Subcutaneous abdominal adipose tissue (tissue), 5 donors: ENCODE measurements around the gene NOC2L.

Experiments
- H3K27ac ChIP-seq: one replicate; pipeline ENCODE4 v1.7.0; 2013; ENCODE audit warnings: low read depth, mild to moderate bottlenecking, inconsistent platforms, low read length, moderate library complexity
- H3K27me3 ChIP-seq, 5 donors: one replicate each; pipeline ENCODE4 v1.7.0; 2013; ENCODE audit warnings: low read length in 5 of 5, inconsistent platforms in 1 of 5; ENCODE audit not compliant: control insufficient read depth in 5 of 5, insufficient read depth in 4 of 5
- H3K36me3 ChIP-seq, 5 donors: one replicate each; pipeline ENCODE4 v1.7.0; 2013; ENCODE audit warnings: low read length in 5 of 5; ENCODE audit not compliant: control insufficient read depth in 5 of 5, insufficient read depth in 5 of 5
- H3K4me1 ChIP-seq, 5 donors: one replicate each; pipeline ENCODE4 v1.7.0; 2013; ENCODE audit warnings: low read length in 5 of 5, mild to moderate bottlenecking in 3 of 5, moderate library complexity in 1 of 5; ENCODE audit not compliant: control insufficient read depth in 5 of 5, insufficient read depth in 5 of 5
- H3K4me3 ChIP-seq, 5 donors: one replicate each; pipeline ENCODE4 v1.7.0; 2013; ENCODE audit warnings: low read length in 5 of 5, low read depth in 1 of 5
- H3K9ac ChIP-seq, 5 donors: one replicate each; pipeline ENCODE4 v1.7.0; 2013; ENCODE audit warnings: low read length in 5 of 5, mild to moderate bottlenecking in 4 of 5, moderate library complexity in 3 of 5
- H3K9me3 ChIP-seq, 5 donors: one replicate each; pipeline ENCODE4 v1.7.0; 2013; ENCODE audit warnings: low read length in 5 of 5; ENCODE audit not compliant: control insufficient read depth in 5 of 5
- donor health status: healthy.
- donor health status: healthy.
- donor health status: healthy.
- donor health status: healthy.
- donor health status: healthy.

NOC2L gene

DNA sequence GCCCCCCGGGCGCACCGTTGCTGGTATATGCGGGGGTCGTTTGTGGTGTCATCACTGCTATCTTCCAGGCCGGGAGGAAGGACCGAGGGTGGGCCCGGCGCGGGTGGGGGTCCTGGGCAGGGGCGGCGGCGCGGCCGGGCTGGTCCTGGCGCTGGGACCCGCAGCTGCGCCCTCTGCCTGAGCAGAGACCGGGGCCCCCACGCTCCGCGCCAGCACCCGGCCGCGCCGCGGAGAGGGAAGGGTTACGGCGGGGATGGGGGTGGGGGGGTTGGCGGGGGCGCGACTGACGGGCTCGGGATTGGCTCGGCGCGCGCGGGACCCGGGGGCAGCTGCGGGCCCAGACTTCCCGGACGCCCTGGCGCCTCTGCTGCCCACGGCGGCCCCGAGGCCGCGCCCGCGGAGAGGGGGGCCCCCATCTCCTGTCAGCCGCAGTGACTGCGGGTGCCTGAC lies 49.2 kb downstream of the NOC2L start:
- no peak overlapping the region for H3K27ac ChIP-seq
- H3K27me3 ChIP-seq, result peaks cover 39 to 59% (median 49%) of the 10 kb centered on the region in 5 donors
- peaks cover 0 to 20% (median 8%) of the 10 kb centered on the region in 5 donors for H3K4me1 ChIP-seq
- no peak overlapping the region for H3K4me3 ChIP-seq
- no peaks in the 10 kb centered on the region for H3K36me3 ChIP-seq
- no peak overlapping the region for H3K9ac ChIP-seq
- no peaks in the 10 kb centered on the region for H3K9me3 ChIP-seq

DNA sequence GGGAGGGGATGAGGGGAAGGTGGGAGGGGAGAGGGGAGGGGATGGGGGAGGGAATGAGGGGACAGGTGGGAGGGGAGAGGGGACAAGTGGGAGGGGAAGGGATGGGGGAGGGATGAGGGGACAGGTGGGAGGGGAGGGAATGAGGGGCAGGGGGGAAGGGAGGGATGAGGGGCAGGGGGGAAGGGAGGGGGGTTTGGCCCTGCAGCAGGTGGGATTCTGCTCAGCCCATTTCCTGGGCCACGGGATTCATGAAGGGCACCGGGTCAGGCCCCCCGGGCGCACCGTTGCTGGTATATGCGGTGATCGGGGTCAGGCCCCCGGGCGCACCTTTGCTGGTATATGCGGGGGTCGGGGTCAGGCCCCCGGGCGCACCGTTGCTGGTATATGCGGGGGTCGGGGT lies 50.4 kb downstream of the NOC2L start:
- Histone ChIP-seq H3K4me1 (peaks cover 0 to 20% (median 11%) of the 10 kb centered on the region in 5 donors), H3K4me3 (no peak overlapping the region), H3K27me3 (peaks cover 30 to 51% (median 46%) of the 10 kb centered on the region in 5 donors), H3K27ac (no peak overlapping the region), H3K36me3 (no peaks in the 10 kb centered on the region), H3K9ac (no peak overlapping the region), H3K9me3 (no peaks in the 10 kb centered on the region)

DNA sequence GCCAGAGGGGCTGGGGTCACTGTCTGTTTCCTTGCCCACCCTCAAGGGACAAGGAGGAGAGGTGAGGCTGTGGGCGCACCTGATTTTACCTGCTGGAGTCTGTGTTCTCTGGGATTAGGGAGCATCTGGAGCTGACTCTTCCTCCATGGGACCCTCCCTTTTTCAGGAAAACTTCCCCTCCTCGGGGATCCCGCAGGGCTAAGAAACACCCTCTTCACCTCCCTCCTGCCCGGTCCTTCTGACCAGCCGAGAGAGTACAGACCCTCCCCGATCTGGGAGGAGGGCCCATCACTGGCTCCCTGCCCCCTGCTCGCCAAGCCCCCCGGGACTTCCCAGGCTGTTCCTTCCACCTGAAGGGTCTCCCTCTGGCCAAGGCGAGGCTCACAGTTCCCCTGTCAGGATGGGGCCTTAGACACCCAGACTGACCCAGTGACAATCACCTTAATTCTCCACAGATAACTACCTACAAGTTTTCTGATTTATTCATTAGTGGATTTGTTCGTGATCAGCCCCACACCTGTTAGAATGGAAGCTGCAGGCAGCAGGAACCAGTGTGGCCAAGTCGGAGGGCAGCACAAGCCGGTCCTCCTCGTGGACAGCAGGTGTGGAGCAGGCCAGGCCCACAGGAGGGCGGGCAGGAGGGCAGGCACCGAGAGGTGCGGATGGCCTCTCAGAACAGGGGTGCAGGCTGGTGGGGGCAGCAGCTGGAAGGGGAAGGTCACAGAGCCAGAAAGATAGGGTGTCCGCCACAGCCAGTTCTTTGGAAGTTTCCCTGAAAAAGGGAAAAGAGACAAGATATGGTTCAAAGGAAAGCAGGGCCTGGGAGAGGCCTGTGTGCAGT lies 51.2 kb downstream of the NOC2L start:
- no peaks in the 10 kb centered on the region for H3K9me3 ChIP-seq
- H3K4me3 ChIP-seq, result no peak overlapping the region
- H3K4me1 ChIP-seq, result peaks cover 0 to 20% (median 11%) of the 10 kb centered on the region in 5 donors
- H3K9ac ChIP-seq, result no peak overlapping the region
- no peaks in the 10 kb centered on the region for H3K36me3 ChIP-seq
- H3K27ac ChIP-seq, result no peak overlapping the region
- H3K27me3 ChIP-seq, result peaks cover 24 to 43% (median 40%) of the 10 kb centered on the region in 5 donors

DNA sequence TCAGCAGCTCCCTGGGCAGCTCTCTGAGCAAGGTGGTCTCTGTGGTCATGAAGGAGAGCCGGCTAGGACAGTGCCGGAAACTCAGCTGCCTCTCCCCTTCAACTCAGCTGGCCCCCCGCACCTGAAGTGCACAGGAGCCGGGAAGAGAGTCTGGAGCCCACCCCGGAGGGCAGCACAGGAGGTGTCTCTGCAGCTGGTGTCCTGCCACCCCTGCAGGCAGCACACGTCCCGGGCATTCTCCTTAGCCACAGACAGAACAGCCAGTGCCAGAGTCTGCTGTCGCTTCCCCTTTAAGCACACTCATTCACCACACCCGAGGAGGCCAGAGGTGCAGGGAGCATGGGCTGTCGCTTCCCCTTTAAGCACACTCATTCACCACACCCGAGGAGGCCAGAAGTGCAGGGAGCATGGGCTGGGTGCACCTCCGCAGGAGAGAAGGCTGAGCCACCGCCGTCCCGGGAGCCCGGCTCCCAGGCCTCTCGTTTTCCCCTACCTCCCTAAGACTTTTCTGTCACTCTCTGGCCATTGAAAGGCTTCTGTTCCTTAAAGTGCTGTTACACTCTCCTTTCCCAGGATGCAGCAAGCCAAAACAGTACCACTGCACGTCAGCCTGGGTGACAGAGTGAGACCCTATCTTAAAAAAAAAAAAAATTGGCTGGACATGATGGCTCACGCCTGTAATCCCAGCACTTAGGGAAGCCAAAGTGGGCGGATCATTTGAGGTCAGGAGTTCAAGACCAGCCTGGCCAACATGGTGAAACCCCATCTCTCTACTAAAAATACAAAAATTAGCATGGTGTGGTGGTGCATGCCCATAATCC lies 52.2 kb downstream of the NOC2L start:
- Histone ChIP-seq H3K36me3 (no peaks in the 10 kb centered on the region), H3K27ac (no peak overlapping the region), H3K27me3 (peaks cover 16 to 37% (median 30%) of the 10 kb centered on the region in 5 donors), H3K4me3 (no peak overlapping the region), H3K9ac (no peak overlapping the region), H3K9me3 (no peaks in the 10 kb centered on the region), H3K4me1 (peaks cover 0 to 20% (median 11%) of the 10 kb centered on the region in 5 donors)

DNA sequence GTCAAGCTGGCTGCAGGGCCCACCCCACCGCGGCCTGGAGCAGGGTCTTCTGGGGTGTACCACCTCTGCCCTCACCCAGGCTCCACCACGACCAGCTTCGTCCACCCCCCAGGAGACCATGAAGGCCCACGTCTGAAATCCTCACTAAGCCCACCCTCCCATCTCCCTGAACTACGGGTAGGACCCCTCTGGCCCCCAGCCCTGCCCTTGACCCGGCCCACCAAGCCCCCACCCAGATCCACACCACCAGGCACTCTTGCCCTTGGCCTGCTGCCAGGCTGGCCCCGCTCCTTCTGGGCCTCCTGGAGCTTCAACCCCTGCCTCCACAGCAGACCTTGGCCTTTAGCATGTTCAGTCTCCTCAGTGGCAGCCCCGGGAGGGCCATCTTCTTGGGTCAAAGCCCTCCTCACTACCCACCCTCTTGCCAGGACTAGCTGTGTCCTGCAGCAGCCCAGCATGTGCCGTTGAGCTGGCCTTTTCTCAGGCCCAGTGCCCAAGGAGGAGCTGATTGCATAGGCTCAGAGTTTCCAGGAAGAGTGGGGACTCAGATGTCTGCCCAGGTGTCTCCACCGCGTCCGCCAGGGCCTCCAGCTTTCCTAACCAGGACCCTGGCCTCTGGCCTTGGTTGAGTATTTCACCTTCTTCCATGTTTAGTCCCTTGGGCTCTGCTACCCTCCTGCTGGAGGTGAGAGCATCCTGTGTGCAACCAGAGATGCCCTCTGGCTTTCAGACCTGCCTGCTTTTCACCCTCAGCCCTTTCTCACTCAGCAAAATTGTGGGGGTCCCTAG lies 53.1 kb downstream of the NOC2L start:
- H3K4me1 ChIP-seq, result peaks cover 0 to 20% (median 11%) of the 10 kb centered on the region in 5 donors
- no peak overlapping the region for H3K27ac ChIP-seq
- peaks cover 9 to 34% (median 28%) of the 10 kb centered on the region in 5 donors for H3K27me3 ChIP-seq
- H3K9ac ChIP-seq, result no peak overlapping the region
- H3K9me3 ChIP-seq, result no peaks in the 10 kb centered on the region
- H3K36me3 ChIP-seq, result no peaks in the 10 kb centered on the region
- no peak overlapping the region for H3K4me3 ChIP-seq

DNA sequence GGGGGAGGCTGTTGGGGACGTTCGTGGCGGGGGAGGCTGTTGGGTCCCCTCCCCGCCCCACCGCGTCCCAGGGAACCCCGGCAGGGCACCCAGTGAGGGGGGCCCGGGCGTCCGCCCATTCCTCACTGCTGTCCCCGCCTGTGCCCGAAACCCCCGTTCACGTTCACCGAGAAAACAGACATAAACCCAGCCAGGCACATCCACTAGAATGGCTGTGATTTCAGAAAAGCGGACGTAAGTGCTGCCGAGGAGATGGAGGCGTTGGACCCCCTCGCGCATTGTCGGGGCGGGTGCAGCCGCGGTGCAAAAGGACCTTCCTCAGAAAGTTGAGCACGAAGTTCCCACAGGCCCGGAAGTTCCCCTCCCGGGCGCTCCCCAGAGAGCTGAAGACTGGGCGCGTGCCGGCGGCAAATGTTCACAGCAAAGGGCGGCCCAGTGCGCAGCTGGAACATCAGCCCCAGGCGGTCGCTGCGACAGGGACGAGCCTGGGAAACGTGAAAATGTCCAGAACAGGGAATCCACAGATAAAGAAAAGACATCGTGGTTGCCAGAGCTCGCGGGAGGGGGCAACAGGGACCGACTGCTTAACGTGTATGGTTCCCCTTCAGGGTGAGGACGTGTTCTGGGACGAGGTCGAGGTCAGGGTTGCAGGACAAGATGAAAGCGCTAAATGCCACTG lies 53.8 kb downstream of the NOC2L start:
- Histone ChIP-seq H3K27me3 (peaks cover 1 to 28% (median 25%) of the 10 kb centered on the region in 5 donors), H3K9me3 (no peaks in the 10 kb centered on the region), H3K27ac (no peak overlapping the region), H3K4me1 (peaks cover 0 to 20% (median 11%) of the 10 kb centered on the region in 5 donors), H3K36me3 (no peaks in the 10 kb centered on the region), H3K9ac (no peak overlapping the region), H3K4me3 (peak overlapping the region in 4 of 5 donors; percentile 33 to 44 (median 38))

DNA sequence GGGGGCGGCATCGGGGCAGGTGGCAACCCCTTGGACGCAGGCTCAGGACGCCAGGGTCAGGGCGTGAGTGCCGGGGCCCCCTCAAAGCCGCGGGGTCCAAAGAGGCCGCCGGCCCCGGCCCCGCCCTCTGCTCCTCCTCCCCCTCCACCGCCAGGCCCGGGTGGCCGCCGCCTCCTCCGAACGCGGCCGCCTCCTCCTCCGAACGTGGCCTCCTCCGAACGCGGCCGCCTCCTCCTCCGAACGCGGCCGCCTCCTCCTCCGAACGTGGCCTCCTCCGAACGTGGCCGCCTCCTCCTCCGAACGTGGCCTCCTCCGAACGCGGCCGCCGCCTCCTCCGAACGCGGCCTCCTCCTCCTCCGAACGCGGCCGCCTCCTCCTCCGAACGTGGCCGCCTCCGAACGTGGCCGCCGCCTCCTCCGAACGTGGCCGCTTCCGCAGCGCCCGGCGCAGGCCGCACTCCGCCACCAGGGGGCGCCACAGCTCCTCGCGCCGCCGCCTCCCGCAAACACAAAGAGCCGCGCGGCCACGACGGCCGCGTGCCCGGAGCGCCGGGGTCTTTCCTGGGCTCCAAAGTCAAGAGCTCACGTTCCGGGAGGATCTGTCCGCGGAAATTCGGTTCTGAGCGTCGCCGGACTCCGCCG lies 54.6 kb downstream of the NOC2L start:
- H3K9me3 ChIP-seq, result no peaks in the 10 kb centered on the region
- no peak overlapping the region for H3K27ac ChIP-seq
- H3K9ac ChIP-seq, result no peak overlapping the region
- peaks cover 4 to 35% (median 31%) of the 10 kb centered on the region in 5 donors for H3K27me3 ChIP-seq
- H3K36me3 ChIP-seq, result no peaks in the 10 kb centered on the region
- peaks cover 0 to 20% (median 11%) of the 10 kb centered on the region in 5 donors for H3K4me1 ChIP-seq
- peak overlapping the region in 1 of 5 donors; percentile 44 for H3K4me3 ChIP-seq

DNA sequence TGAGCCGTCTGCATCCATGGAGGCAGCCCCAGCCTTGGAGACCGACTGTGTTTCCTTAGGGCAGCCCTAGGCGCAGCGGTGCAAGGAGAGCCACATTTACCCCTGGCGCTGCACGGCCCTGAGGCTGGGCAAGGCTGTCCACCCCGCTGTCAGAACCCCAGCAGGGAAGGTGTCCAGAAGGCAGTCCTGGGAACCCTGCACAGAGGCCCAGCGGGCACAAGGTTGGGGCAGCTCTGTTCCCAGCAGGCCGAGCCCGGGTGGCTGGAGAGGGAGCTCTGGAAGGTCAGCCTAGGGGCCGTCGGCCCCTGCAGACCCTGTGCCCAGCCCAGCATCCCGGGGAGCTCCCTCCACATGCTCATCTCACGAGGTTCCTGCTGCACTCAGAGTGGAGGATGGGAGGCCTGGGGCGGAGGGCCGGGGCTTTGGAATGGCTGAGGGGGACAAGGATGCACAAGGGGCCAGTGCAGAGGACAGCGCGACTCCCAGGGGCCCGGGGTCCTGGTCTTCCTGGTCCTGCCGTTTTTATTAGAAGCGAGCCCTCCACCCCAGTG lies 55.3 kb downstream of the NOC2L start:
- H3K4me3 ChIP-seq, result no peak overlapping the region
- H3K9ac ChIP-seq, result no peak overlapping the region
- H3K27ac ChIP-seq, result no peak overlapping the region
- peaks cover 4 to 37% (median 35%) of the 10 kb centered on the region in 5 donors for H3K27me3 ChIP-seq
- H3K36me3 ChIP-seq, result no peaks in the 10 kb centered on the region
- H3K9me3 ChIP-seq, result no peaks in the 10 kb centered on the region
- peaks cover 0 to 20% (median 11%) of the 10 kb centered on the region in 5 donors for H3K4me1 ChIP-seq
